K562 (cell line): Measurements from ENCODE around the gene ECSIT. TPM values are rescaled to one million over a fixed set of nuclear protein-coding genes. Genes with fewer than 3 reads are reported as not detected.
A peak's percentile ranks its signal among the peaks of the same experiment; 100 is the strongest.

ENCODE experiments used
- ARHGAP35 ChIP-seq: fragments of 450-650 bp; IDR thresholded peaks from 2 replicates; pipeline ENCODE4 v1.6.1; 2018; ENCODE audit not compliant: partially characterized antibody
- BACH1 ChIP-seq: fragments of 200-800 bp; sonication (Bioruptor generic); IDR thresholded peaks from 2 replicates; pipeline ENCODE4 v1.6.1; 2016; ENCODE audit warnings: missing genetic modification characterization, missing compliant biosample characterization
- BRCA1 ChIP-seq, 2 experiments: fragments of 450-650 bp in 1 of 2; sonication (generic) in 1 of 2; formaldehyde crosslinking in 1 of 2; IDR thresholded peaks; 2 replicates each; pipeline versions ENCODE4 v1.5.0 to v1.6.1; 2017 to 2020; ENCODE audit warnings: mild to moderate bottlenecking in 1 of 2, missing genetic modification reagents in 1 of 2
- DIDO1 ChIP-seq: fragments of 450-650 bp; IDR thresholded peaks from 2 replicates; pipeline ENCODE4 v1.6.1; 2016; ENCODE audit warnings: low read depth, missing biosample characterization, missing genetic modification characterization
- GABPB2 ChIP-seq: fragments of 250-450 bp; sonication (Bioruptor Pico); conservative IDR thresholded peaks from 2 replicates; pipeline ENCODE4 v1.5.1; 2021; ENCODE audit warnings: mild to moderate bottlenecking
- HNRNPLL ChIP-seq: fragments of 200-400 bp; formaldehyde crosslinking; IDR thresholded peaks from 2 replicates; pipeline ENCODE4 v1.6.1; 2017; ENCODE audit warnings: low read length, low read depth, mild to moderate bottlenecking; ENCODE audit not compliant: poor library complexity, severe bottlenecking
- JUN ChIP-seq, 2 experiments: sonication (generic) in 1 of 2; formaldehyde crosslinking in 1 of 2; IDR thresholded peaks; 2 replicates each; pipeline versions ENCODE4 v1.6.1 to v1.8.0; 2012 to 2022; ENCODE audit warnings: borderline replicate concordance in 2 of 2, mild to moderate bottlenecking in 2 of 2, improper control_type of control experiment in 1 of 2, low read depth in 1 of 2, low read length in 1 of 2, missing genetic modification reagents in 1 of 2
- KDM5B ChIP-seq: fragments of 200-600 bp; sonication (generic); IDR thresholded peaks from 2 replicates; pipeline ENCODE4 v1.6.1; 2012; ENCODE audit warnings: low read depth, mild to moderate bottlenecking, moderate library complexity, low read length, control low read depth, inconsistent platforms; ENCODE audit not compliant: insufficient replicate concordance
- MAZ ChIP-seq, 2 experiments: fragments of 450-650 bp in 1 of 2; sonication (generic) in 1 of 2; formaldehyde crosslinking; IDR thresholded peaks in 1 of 2; conservative IDR thresholded peaks in 1 of 2; 2 replicates each; pipeline versions ENCODE4 v1.4.0 to v1.5.0; 2020; ENCODE audit warnings: mild to moderate bottlenecking in 1 of 2, missing genetic modification reagents in 1 of 2
- NFIC ChIP-seq: fragments of 450-650 bp; IDR thresholded peaks from 2 replicates; pipeline ENCODE4 v1.6.1; 2017; ENCODE audit warnings: mild to moderate bottlenecking, inconsistent platforms
- NKRF ChIP-seq: fragments of 450-650 bp; IDR thresholded peaks from 2 replicates; pipeline ENCODE4 v1.6.1; 2016; ENCODE audit warnings: borderline replicate concordance
- NR3C1 ChIP-seq: sonication (generic); formaldehyde crosslinking; IDR thresholded peaks from 2 replicates; pipeline ENCODE4 v1.8.1; 2022; ENCODE audit warnings: missing genetic modification reagents
- POLR2A ChIP-seq: fragments of 450-650 bp; conservative IDR thresholded peaks from 2 replicates; pipeline ENCODE4 v1.6.1; 2016
- RBM14 ChIP-seq: fragments of 200-400 bp; formaldehyde crosslinking; IDR thresholded peaks from 2 replicates; pipeline ENCODE4 v1.6.1; 2018; ENCODE audit warnings: low read depth, mild to moderate bottlenecking, low read length, moderate library complexity, borderline replicate concordance; ENCODE audit not compliant: insufficient read depth
- TAF1 ChIP-seq: IDR thresholded peaks from 2 replicates; pipeline ENCODE4 v1.6.1; 2011; ENCODE audit warnings: mild to moderate bottlenecking, low read length, moderate library complexity; ENCODE audit not compliant: insufficient read depth, control insufficient read depth, severe bottlenecking; ENCODE audit errors: extremely low read depth
- TAF9B ChIP-seq: fragments of 450-650 bp; IDR thresholded peaks from 2 replicates; pipeline ENCODE4 v1.6.1; 2018; ENCODE audit warnings: mild to moderate bottlenecking; ENCODE audit not compliant: partially characterized antibody
- TFAP4 ChIP-seq: sonication (generic); formaldehyde crosslinking; IDR thresholded peaks from 2 replicates; pipeline ENCODE4 v1.8.0; 2022; ENCODE audit warnings: missing genetic modification reagents, mild to moderate bottlenecking, moderate library complexity, borderline replicate concordance
- ZFP30 ChIP-seq: fragments of 250-450 bp; sonication (Bioruptor Pico); IDR thresholded peaks from 2 replicates; pipeline ENCODE4 v1.8.0; 2022; ENCODE audit warnings: moderate library complexity, mild to moderate bottlenecking, inconsistent platforms, borderline replicate concordance
- ZFX ChIP-seq: sonication (generic); formaldehyde crosslinking; IDR thresholded peaks from 2 replicates; pipeline ENCODE4 v1.8.0; 2022; ENCODE audit warnings: mild to moderate bottlenecking, missing genetic modification reagents, moderate library complexity
- ZKSCAN8 ChIP-seq: fragments of 200-800 bp; sonication (Bioruptor generic); IDR thresholded peaks from 2 replicates; pipeline ENCODE4 v1.6.1; 2016; ENCODE audit warnings: missing genetic modification characterization, missing compliant biosample characterization
- ZNF184 ChIP-seq: sonication (generic); formaldehyde crosslinking; IDR thresholded peaks from 2 replicates; pipeline ENCODE4 v1.5.0; 2020; ENCODE audit warnings: missing genetic modification reagents
- ZNF197 ChIP-seq: fragments of 200-800 bp; sonication (Bioruptor generic); IDR thresholded peaks from 2 replicates; pipeline ENCODE4 v1.6.1; 2016; ENCODE audit warnings: low read depth, missing genetic modification characterization, missing compliant biosample characterization
- ZNF408 ChIP-seq: fragments of 250-450 bp; sonication (Bioruptor Pico); IDR thresholded peaks from 2 replicates; pipeline ENCODE4 v1.4.0; 2020; ENCODE audit warnings: low read depth, mild to moderate bottlenecking, moderate library complexity
- ZNF707 ChIP-seq: fragments of 250-450 bp; sonication (Bioruptor Pico); conservative IDR thresholded peaks from 2 replicates; pipeline ENCODE4 v1.8.0; 2022; ENCODE audit warnings: inconsistent platforms, mild to moderate bottlenecking, moderate library complexity
- ZSCAN29 ChIP-seq: fragments of 450-650 bp; IDR thresholded peaks from 2 replicates; pipeline ENCODE4 v1.6.1; 2017
- polyA plus RNA-seq, 8 experiments: library from polyadenylated mRNA; depleted of rRNA in 4 of 8; stranded (reverse) in 5 of 8; unstranded in 3 of 8; fragments of >200 nt; fragmentation: Nextera tagmentation in 2 of 8; fragmentation: Illumina TruSeq in 1 of 8; extraction: Ambion mirVana in 2 of 8; extraction: Trizol in 1 of 8; gene quantifications; 2 replicates each; pipeline versions ENCODE4 v1.2.1 to v1.2.3, GENCODE V29; 2011 to 2014; ENCODE audit warnings: inconsistent platforms in 1 of 8, missing spikeins in 1 of 8
- total RNA-seq, 7 experiments: library from RNA; depleted of rRNA in 6 of 7; stranded (reverse); fragments of >200 nt in 6 of 7; fragmentation: Illumina TruSeq in 2 of 7; extraction: Trizol in 2 of 7; gene quantifications; 2 replicates each; pipeline versions ENCODE4 v1.2.1 to v1.2.3, GENCODE V29; 2011 to 2021; ENCODE audit warnings: low replicate concordance in 1 of 7
- TF ChIP-seq, protein P1 (sequence below): fragments of 250-450 bp; sonication (Bioruptor Pico); IDR thresholded peaks from 2 replicates; pipeline ENCODE4 v1.5.1; 2021; ENCODE audit warnings: mild to moderate bottlenecking

Gene ECSIT
- total and polyA plus RNA-seq, 9 of the 15 experiments (the other 6 are each of a cell fraction or from before 2014, with no cell fraction given): 1.1 to 82.5 (median 43.9) TPM

DNA sequence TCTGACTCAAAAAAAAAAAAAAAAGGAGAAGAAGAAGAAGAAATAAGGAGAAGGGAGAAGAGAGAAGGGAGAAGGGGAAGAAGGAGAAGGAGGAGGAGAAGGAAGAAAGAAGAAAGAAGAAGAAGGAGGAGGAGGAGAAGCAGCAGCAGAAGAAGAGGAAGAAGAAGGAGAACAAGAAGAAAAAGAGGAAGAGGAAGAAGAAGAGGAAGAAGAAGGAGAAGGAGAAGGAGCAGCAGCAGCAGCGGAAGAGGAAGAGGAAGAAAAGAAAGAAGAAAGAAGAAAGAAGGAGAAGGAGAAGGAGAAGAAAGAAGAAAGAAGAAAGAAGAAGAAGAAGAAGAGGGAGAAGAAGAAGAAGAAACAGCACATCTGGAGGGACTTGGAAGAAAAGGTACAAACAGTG lies 5.6 kb upstream of the ECSIT start (continued):
- TF ChIP-seq ZNF197 (no peak), ZNF184 (no peak), BRCA1 (IDR thresholded peaks at IDR 0.05) (no peak), BRCA1 (CRISPR knock-in tag; IDR thresholded peaks at IDR 0.05) (no peak), ZNF707 (CRISPR knock-in tag) (no peak), TAF1 (no peak), TAF9B (no peak), POLR2A (no peak), BACH1 (tag) (no peak), HNRNPLL (no peak), ZSCAN29 (no peak), ZNF408 (CRISPR knock-in tag) (no peak), NFIC (no peak), MAZ (CRISPR knock-in tag; conservative IDR thresholded peaks at IDR 0.05 in 1 of 2, IDR thresholded peaks at IDR 0.05 in 1 of 2) (no peak), NKRF (0 out of 2 replicates have a peak, but pooled peaks have one; percentile 41), ZKSCAN8 (CRISPR knock-in tag) (no peak), DIDO1 (no peak), TFAP4 (CRISPR knock-in tag) (no peak), ZFP30 (CRISPR knock-in tag) (no peak), JUN (IDR thresholded peaks at IDR 0.05; ENCODE audit: borderline replicate concordance, low read depth, low read length) (no peak), JUN (CRISPR knock-in tag; IDR thresholded peaks at IDR 0.05; ENCODE audit: borderline replicate concordance) (no peak), GABPB2 (CRISPR knock-in tag) (no peak), ARHGAP35 (no peak), NR3C1 (CRISPR knock-in tag) (no peak), ZFX (no peak), KDM5B (no peak), RBM14 (no peak)
- TF ChIP-seq, protein P1, sequence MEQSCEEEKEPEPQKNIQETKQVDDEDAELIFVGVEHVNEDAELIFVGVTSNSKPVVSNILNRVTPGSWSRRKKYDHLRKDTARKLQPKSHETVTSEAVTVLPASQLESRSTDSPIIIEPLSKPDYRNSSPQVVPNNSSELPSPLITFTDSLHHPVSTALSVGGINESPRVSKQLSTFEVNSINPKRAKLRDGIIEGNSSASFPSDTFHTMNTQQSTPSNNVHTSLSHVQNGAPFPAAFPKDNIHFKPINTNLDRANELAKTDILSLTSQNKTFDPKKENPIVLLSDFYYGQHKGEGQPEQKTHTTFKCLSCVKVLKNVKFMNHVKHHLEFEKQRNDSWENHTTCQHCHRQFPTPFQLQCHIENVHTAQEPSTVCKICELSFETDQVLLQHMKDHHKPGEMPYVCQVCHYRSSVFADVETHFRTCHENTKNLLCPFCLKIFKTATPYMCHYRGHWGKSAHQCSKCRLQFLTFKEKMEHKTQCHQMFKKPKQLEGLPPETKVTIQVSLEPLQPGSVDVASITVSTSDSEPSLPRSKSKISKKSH: no peak
